Keratinocyte (primary cell): ENCODE measurements around the gene FMN1.

ENCODE experiments used
- EZH2 ChIP-seq: IDR thresholded peaks from one replicate; pipeline ENCODE4 v1.6.1; 2012; ENCODE audit warnings: inconsistent platforms, mild to moderate bottlenecking, low read length, moderate library complexity
- TF ChIP-seq, protein P1 (sequence below), 3 experiments: IDR thresholded peaks in 1 of 3; conservative IDR thresholded peaks in 1 of 3; optimal IDR thresholded peaks in 1 of 3; 2 replicates in 2 of 3; 3 replicates in 1 of 3; pipeline versions ENCODE3 to v1.5.1; 2011; ENCODE audit warnings: low read length in 3 of 3, mild to moderate bottlenecking in 3 of 3, moderate library complexity in 2 of 3, control low read depth in 1 of 3, inconsistent platforms in 1 of 3; ENCODE audit not compliant: insufficient read depth in 2 of 3; ENCODE audit errors: extremely low read depth in 1 of 3

DNA sequence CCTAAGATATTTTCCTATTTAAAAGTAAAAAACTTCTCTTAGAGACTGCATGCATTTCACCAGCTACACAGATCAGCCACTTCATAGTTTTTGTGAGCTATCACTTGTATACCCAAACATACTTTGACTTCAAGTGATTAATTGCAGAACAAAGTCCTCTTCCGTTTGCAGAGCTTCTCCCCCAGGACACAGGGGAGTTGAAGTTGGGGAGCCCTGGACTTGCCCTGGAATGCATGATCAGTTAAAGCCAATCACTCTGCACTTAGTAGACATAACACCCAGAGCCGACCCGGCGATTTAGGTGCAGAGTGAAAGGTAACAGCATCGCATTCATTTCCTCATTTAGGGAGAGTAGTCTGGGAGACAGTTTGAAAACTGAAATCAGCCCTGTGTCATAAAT, 406.6 kb downstream of the FMN1 start:
- TF ChIP-seq, protein P1, sequence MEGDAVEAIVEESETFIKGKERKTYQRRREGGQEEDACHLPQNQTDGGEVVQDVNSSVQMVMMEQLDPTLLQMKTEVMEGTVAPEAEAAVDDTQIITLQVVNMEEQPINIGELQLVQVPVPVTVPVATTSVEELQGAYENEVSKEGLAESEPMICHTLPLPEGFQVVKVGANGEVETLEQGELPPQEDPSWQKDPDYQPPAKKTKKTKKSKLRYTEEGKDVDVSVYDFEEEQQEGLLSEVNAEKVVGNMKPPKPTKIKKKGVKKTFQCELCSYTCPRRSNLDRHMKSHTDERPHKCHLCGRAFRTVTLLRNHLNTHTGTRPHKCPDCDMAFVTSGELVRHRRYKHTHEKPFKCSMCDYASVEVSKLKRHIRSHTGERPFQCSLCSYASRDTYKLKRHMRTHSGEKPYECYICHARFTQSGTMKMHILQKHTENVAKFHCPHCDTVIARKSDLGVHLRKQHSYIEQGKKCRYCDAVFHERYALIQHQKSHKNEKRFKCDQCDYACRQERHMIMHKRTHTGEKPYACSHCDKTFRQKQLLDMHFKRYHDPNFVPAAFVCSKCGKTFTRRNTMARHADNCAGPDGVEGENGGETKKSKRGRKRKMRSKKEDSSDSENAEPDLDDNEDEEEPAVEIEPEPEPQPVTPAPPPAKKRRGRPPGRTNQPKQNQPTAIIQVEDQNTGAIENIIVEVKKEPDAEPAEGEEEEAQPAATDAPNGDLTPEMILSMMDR (optimal IDR thresholded peaks at IDR 0.05 in 1 of 3, IDR thresholded peaks at IDR 0.05 in 1 of 3, conservative IDR thresholded peaks at IDR 0.05 in 1 of 3; ENCODE audit: extremely low read depth in 1 of 3, insufficient read depth in 2 of 3, low read length in 3 of 3), result no peak
- TF ChIP-seq EZH2, result no peak
